GM19452 (cell line): Measurements from ENCODE around the gene KCNMA1.
"Not testable (repeated sequence)": the region's sequence is repeated elsewhere in the genome, so short reads cannot be mapped to it uniquely, and the experiment has no call there.

Experiments used
- ATAC-seq: cut with Tn5 transposase; IDR thresholded peaks from one replicate; pipeline ENCODE4 v1.9.1; 2021; ENCODE audit not compliant: unreplicated experiment

Gene KCNMA1

DNA sequence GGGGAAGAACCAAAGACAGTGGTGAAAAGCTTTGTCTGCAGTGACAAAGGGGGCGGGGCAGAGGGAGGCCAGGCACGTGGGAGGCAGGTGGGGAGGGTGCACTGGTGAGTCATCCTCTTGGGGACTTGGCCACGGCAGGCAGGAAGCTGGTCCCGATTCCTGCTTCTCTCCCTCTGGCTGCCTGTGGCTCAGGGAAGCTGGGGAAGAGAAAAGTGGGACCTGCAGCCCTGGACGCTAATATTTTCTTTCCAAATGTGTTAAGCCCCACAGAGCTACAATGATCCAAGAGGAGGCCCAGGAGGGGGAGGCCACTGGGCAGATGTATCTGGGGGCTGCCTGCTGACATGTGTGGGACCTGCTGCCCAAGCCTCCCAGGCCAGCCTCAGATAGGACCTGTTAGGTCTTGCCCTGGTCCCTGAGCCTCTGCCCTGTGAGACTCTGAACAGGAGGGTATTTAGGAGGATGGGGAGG is 231.8 kb downstream of the KCNMA1 start:
- ATAC-seq, result no peak

DNA sequence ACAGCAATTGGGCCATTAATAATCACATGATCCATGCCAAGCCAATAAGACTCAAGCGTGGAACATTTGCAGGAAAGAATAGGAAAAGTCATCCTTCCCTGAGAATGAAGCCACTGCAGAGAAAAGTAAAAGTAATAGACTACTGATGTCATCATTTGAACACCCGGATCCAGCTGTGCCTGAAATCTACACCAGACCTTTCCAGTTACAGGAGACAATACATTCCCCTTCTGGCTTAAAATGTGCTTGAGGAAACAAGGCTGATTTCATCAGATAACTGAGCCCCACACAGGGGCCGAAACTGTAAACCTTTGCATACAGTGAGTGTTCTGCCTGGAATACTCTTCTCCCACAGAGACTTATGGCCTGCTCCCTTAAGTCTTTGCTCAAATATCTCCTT is 232.8 kb downstream of the KCNMA1 start:
- no peak for ATAC-seq

DNA sequence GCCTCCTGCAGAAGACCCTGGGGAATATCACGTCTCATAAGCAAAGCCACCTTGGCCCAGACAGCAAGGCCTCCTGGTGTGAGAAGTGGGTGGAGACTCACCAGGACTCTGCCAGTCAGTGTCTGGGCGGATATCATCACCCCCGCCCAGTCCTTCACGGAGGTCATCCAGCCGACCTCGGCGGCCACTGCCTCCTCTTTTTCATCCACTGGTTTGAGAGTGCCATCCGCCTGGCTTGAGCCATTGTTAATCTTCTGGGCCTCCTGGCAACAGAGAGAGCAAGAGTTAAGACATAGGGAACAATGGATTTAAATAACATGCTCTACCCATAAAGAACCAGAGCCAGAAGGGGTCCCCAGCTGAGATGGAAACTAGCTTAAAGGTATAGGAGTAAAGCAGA is 233.8 kb downstream of the KCNMA1 start:
- ATAC-seq, result no peak

DNA sequence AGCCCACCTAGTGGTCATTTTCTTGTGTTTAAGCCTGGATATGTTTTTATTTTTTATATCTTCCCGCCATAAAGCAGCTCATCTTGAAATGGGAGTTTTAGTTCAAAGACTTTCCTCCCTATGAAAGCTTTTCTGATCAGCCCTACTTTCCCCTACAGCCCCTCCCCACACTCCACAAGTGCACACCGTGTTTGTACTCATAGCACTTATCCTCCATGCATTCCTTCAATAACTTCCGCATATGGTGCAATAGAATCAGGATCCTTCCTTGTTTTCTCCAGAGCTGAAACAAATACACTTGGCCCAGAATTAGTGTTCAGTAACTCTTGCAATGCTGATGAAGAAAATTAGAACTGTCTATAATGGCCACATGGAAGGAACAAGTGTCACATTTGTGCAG is 235.9 kb downstream of the KCNMA1 start:
- ATAC-seq, result no peak

DNA sequence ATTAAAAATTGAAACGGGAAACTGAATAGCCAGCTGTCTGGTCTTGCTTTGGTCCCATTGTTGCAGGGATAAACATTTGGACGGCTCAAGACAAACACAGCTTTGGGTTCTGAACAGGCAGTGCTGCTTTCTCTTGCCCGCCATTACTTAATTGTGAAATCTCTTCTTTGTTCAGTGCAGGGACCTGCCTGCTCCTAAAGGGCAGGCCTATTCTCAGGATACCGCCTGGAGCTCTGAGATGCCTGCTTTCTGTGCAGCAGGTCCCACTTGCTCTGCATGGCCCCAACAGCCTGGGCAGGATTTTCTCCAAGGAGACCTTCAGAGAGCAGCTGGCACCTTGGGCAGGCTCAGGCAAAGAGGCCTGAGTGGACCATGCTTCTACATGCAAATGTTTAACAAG is 237.6 kb downstream of the KCNMA1 start:
- no peak for ATAC-seq

DNA sequence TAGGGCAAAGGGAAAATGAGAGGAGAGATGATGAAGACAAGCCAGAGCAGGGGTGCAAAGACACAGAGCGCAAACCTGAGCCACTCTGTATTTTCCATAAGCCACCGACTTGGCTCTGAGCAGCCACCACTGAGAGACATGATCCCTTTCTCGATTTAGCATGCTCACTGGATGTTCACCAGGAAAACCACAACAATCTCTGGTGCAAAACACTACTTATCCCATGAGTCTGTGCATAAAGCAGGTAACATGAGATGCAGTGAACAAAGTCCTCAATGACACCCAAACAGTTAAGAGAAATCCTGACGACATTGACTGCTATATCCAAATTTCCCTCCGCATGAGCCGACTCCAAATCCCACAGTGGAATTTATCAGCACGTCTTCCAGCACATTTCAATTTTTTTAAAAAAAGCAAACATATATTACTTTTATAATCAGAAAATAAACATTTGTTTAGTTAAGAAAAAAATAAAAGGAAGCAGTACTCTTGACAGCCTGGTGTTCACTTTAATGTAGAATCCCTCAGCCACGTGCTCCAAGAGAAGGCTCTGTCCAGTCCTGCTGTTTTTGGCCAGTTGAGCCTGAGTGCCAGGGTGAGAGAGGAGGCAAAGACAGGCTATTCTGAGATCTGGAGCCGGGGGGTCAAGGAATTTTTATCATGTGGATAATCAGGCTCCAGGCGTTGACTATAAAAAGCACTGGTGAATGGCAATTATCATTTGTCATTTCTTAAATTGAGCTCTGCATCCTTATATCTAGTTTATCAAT is 238.4 kb downstream of the KCNMA1 start:
- ATAC-seq, result no peak

DNA sequence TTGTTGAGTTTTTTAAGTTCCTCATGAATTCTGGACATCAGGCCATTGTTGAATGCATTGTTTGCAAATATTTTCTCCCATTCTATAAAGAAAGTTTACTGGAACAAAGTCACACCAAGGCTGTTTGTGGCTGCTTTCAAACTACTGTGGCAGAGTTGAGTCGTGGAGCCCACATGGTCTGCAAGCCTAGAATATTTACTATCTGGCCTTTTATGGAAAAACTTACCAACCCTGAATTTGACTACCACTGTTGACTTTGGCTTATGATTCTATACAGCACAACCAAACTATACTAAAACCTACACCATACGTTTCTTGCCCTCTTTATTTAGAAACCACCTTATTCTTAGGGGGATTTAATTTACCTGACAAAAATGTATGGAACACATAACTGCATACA is 239.1 kb downstream of the KCNMA1 start:
- no peak for ATAC-seq

DNA sequence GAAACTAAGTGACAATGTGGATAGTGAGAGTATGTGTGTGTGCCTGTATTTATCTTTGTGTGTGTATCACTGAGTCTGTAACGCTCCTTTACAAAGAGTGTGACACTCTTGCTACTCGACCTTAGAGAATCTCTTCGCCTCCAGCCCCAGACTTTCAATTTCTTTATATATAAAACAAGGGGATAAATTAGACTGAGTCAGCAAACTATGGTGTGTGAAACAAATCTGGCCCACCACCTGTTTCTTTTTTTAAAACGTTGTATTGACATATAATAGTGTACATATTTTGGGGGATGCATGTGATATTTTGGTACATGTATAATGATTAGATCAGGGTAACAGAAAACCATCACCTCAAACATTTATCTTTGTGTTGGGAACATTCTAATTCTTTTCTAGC is 240.5 kb downstream of the KCNMA1 start:
- ATAC-seq, result no peak

DNA sequence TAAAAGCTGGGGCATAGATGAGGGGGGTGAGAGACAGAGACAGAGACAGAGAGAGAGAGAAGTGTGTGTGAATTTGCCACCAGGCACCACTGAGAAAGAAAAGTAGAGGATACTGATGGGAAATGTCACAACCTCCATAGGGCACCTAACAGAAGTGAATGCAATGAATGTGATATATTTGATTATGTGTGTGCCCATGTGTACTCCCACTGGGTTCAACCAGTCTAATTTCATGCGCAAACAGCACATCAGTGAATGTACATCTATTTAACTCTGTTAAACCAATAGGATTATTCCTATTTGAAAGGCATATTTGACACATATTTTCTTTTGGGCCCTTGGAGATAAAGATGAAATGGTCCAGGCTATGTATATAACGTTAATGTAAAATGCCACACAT is 241.3 kb downstream of the KCNMA1 start:
- no peak for ATAC-seq

DNA sequence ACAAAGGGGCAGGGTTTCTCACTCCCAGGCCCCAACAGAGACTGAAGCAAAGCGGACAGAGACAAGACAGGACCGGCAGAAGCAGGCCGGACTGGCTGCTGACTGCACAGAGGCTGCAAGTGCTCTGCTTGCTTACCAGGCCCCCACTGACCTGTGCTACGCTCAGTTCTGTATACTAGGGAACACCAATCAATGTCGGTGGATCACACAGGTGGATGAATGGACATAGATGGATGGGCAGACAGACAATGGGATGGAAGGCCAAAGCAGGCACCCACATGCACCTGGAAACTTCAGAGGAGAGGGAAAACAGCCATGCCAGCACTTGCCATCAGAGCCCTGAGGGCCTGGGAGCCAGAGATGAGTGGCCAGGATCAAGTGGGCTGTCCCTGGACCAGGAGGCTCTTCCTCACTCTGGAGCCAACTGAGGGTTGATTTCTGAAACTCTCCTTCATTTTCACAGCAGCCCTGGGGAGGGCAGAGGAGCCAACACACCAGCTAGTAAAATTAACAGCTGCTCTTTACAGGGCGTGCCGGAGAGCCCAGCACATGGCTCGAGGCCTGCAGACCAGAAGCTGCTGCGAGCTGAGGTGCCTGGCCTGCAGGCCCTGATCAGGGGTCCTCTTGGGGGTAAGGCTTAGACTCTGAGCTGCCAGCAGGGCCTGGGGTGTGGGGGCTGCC is 243.6 kb downstream of the KCNMA1 start:
- no peak for ATAC-seq

DNA sequence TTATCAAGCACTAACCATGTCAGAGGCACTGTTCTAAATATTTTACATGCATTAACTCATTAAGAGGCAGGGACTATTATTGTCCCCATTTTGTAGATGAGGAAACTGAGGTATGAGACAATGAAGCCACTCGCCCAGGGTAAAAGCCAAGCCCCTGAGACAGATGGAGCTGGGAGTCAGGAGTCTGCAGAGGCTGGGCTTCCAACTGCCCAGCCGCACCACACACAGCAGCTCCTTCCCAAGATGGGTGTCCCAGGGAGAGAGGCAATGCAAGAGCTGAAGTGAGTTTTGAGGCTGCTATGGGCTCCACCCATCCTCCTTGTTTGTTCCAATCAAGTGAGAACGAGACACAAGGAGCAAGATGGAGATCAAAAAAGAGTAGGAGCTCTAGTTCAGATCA is 244.2 kb downstream of the KCNMA1 start:
- no peak for ATAC-seq

DNA sequence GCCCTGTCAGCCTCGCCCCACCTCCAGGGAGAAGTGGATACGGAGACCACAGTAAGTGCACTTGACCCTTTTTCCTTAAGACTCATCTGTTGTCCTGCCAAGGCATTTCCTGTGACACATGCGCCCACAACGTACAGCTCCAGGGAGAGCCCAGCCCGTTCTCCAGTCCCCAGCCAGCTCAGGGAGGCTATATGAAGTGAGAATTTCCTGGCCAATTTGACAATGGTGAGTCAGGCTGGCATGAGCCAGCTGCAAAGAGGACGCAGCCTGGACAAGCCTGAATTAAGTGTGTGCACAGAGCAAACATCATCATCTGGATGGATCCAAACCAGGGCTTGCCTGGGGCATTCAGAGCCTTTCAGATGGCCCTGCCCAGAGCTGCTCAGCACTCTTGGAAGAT is 244.8 kb downstream of the KCNMA1 start:
- ATAC-seq, result no peak

DNA sequence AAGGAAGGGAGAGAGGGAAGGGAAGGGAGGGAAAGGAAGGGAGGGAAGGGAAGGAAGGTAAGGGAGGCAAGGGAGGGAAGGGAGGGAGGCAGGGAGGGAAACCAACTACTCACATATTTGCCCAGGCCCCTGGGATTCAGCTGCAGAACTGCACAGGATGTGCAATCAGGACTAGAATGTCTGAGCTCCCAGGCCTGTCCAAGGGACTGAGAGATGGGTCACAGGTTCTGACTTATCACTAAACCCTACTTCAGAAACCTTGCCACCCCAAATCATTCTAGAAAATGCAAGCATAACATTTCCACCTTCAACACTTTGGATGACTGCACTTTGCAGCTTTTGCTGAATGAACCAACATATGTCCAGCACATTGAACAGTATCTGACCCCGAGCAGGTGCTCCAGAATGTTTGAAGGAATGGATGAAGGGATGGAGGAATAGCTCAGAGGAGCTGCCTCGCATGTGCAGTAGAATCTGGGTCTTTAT is 245.3 kb downstream of the KCNMA1 start:
- ATAC-seq, result no peak

DNA sequence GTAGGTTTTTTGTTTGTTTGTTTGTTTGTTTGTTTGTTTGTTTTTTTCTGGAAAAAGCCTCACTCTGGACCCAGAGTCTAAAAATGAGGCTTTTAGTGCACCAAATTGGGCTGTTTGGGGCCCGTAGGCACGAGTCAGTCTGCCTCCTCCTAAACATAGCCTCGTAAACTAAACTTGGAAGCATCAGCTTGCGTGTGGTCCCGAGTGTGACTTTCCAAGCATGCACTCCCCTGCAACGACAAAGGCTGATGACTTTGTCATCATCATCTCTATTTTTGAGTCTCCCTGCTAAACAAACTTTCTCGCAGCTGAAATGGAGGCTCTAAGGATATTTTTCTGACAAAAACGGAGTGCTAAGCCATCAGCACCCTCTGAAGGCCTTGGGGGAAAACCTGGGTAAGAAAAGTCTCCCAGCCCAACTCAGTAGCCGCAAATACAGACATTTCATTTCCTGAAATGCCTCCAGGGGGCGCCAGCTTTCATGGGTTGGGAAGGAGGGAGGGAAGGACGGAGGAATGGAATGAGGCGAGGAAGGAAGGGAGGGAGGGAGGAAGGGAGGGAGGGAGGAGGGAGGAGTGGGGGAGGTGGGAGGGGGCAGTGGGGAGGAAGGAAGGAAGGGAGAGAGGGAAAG is 245.9 kb downstream of the KCNMA1 start:
- ATAC-seq, result no peak

DNA sequence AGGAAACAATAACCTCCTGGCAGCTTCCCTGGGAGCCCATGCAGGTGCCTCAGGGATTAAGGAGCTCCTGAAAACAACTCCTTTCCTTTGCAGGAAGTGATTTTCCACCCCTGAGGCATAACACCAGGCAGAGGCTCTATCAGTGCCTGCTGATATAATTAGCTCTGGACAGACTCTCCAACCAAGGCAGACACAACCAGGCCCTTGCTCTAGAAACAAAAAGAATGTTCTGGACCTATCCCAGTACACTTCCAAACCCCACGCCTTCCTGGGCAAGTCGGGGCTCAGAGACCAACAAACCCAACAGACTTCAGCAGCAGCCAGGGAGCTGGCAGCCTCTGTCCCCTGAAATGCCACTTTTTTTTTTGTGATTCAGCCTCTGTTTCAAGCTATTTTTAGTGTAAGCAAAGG is 247.1 kb downstream of the KCNMA1 start:
- no peak for ATAC-seq

DNA sequence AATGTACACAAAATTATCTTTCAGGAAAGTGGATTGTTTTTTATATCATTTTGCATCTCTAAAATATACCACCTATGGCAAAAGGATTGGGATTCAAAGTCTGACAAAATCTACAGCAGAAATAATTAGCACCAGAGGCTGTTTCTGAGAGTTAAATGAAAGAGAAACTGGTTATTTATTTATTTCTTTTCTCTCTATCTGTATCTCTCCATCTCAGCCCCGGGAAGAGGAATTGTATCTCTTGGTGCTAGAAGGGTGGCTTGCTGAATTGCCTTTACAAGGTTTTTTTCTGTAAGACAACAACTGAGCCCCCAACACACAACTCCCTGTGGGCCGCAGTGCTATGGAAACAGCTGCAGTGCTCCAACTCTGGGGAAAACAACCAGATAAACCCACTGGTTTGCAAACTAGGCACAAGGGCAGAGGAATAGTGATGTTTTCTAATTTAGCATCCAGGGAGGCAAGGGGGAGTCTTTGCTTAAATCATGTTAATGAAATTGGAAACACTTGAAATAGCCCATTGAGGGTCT is 249.0 kb downstream of the KCNMA1 start:
- ATAC-seq, result no peak

DNA sequence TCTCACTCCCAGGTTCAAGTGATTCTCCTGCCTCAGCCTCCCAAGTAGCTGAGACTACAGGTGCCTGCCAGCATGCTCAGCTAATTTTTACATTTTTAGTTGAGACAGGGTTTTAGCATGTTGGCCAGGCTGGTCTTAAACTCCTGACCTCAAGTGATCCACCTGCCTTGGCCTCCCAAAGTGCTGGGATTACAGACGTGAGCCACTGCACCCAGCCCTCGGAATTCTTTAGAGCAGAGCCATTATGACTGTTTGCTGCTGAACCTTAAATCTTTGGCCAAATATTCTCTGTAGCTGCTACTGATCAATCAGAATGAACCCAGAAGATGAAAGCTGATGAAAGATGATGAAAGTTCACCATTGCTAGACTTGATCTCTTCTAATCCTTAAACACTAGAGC is 249.9 kb downstream of the KCNMA1 start:
- ATAC-seq, result not testable (repeated sequence)

DNA sequence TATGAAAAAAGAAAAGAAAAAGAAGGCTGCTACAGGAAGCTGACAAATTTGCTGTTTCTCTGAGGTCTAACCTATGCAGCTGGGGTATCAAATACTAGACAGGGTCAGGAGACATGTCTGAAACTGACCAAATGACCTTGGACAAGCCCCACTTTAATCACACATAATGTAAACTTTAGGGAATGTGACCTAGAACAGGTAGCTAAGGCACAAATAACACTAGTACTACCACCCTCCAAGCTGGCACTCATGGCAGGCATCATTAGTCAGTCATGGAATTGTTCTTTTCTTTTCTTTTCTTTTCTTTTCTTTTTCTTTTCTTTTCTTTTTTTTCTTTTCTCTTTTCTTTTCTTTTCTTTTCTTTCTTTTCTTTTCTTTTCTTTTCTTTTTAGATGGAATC is 250.4 kb downstream of the KCNMA1 start:
- ATAC-seq, result no peak

DNA sequence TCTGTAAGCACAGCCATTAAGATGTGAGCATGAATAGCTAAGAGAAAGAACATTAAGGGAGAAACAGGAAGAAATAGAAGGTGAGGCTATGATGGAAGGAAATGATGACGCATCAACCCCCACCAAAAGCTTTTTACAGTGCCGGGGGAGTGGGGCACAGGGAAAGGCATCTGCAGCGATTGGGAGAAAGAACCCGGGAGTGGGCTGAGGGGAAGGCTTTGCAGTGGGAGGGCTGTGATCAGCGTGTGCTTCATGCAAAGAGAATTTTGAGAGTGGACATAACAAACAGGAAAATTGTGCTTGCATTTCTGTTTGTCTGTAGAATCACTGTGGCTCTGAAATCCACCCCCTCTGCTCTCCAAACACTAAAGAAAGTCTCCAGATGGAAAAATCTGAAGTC is 250.8 kb downstream of the KCNMA1 start:
- no peak for ATAC-seq

DNA sequence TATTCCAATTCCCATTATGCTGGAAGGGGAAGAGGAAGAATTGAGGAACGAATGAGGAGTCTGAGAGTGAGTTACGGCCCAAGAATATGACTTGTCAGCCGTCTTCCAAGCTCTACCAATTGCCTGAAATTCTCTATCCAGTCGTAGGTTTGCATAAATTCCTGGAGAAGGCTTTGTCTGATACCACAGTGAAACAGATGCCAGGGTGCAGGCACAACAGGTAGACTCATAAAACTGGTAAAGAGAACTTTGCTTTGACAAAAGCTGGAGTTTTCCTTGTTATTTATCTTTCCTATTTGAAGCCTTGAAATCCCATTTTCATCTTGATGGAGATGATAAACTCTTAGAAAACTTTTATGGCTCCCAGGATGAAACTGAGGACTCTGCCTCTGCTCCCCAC is 251.2 kb downstream of the KCNMA1 start:
- no peak for ATAC-seq

DNA sequence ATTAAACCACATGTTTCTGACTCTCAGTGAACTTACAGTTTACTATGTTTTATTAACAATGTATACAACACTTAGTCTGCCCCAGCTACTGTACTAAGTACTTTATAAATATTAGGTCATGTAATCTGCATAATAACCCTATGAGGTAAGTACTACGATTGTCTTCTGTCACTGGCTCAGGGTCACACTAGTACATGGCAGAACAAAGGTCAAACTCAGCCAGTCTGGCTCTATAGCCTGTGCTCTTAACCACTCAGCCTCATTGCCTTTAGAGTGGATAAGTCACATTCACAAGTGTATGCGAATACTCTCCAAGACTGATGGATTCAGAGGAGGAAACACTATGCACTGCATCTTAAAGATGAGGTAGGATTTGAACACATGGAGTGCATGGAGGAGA is 252.3 kb downstream of the KCNMA1 start:
- ATAC-seq, result no peak
